HCT116 (cell line): ENCODE measurements around the gene INHBE.

Experiments used
- CEBPB ChIP-seq: IDR thresholded peaks from 2 replicates; pipeline ENCODE4 v1.6.1; 2012; ENCODE audit warnings: low read depth
- CTCF ChIP-seq, 3 experiments: fragments of 200-600 bp in 1 of 3; sonication (generic) in 1 of 3; IDR thresholded peaks in 2 of 3; conservative IDR thresholded peaks in 1 of 3; 2 replicates each; pipeline ENCODE4 v1.5.1; 2012 to 2017; ENCODE audit warnings: low read depth in 2 of 3, low read length in 2 of 3, antibody characterized with exemption in 1 of 3, borderline replicate concordance in 1 of 3, control low read depth in 1 of 3, mild to moderate bottlenecking in 1 of 3, mixed read lengths in 1 of 3, mixed run types in 1 of 3, moderate library complexity in 1 of 3; ENCODE audit not compliant: insufficient read depth in 1 of 3
- EGR1 ChIP-seq: IDR thresholded peaks from 2 replicates; pipeline ENCODE4 v1.6.1; 2012; ENCODE audit warnings: low read depth
- JUND ChIP-seq: IDR thresholded peaks from 2 replicates; pipeline ENCODE4 v1.6.1; 2012
- POLR2A ChIP-seq: IDR thresholded peaks from 2 replicates; pipeline ENCODE4 v1.7.0; 2011; ENCODE audit warnings: borderline replicate concordance; ENCODE audit not compliant: insufficient read depth, insufficient read length; ENCODE audit errors: extremely low read depth
- POLR2AphosphoS5 ChIP-seq: IDR thresholded peaks from 2 replicates; pipeline ENCODE4 v1.6.1; 2011; ENCODE audit warnings: mild to moderate bottlenecking, low read depth, low read length, moderate library complexity

- no peak for TF ChIP-seq POLR2AphosphoS5
- no peak for TF ChIP-seq JUND
- TF ChIP-seq EGR1 = no peak
- TF ChIP-seq CTCF (IDR thresholded peaks at IDR 0.05 in 2 of 3, conservative IDR thresholded peaks at IDR 0.05 in 1 of 3; ENCODE audit: borderline replicate concordance in 1 of 3, insufficient read depth in 1 of 3, low read depth in 2 of 3, low read length in 2 of 3) = no peak
- TF ChIP-seq POLR2A = no peak
- TF ChIP-seq CEBPB = no peak
Measured at GRCh38 chr12:57471661-57472060, 16.6 kb downstream of the INHBE start.
